BLaER1 treated with 17β-estradiol and CSF1 and Interleukin-3, amounts not matched to agents 10 nM and 100 nM (cell line): ENCODE measurements around the gene PEAR1.

Source experiments
- H3K27ac ChIP-seq, 11 experiments: shearing (Covaris generic); formaldehyde crosslinking; 2 replicates each; pipeline ENCODE4 v1.8.1; 2022
- H3K27me3 ChIP-seq, 11 experiments: shearing (Covaris generic); formaldehyde crosslinking; 2 replicates each; pipeline ENCODE4 v1.8.1; 2022
- H3K36me3 ChIP-seq, 11 experiments: shearing (Covaris generic); formaldehyde crosslinking; 2 replicates each; pipeline ENCODE4 v1.8.1; 2022
- H3K4me1 ChIP-seq, 10 experiments: shearing (Covaris generic); formaldehyde crosslinking; 2 replicates each; pipeline ENCODE4 v1.8.1; 2022
- H3K4me2 ChIP-seq, 11 experiments: shearing (Covaris generic); formaldehyde crosslinking; 2 replicates each; pipeline ENCODE4 v1.8.1; 2022
- H3K4me3 ChIP-seq, 10 experiments: shearing (Covaris generic); formaldehyde crosslinking; 2 replicates each; pipeline ENCODE4 v1.8.1; 2022
- H3K9ac ChIP-seq, 11 experiments: shearing (Covaris generic); formaldehyde crosslinking; 2 replicates each; pipeline ENCODE4 v1.8.1; 2022
- H3K9me3 ChIP-seq, 11 experiments: shearing (Covaris generic); formaldehyde crosslinking; replicated peaks in 1 of 11; 2 replicates each; pipeline ENCODE4 v1.8.1; 2022
- H4K20me1 ChIP-seq, 11 experiments: shearing (Covaris generic); formaldehyde crosslinking; 2 replicates each; pipeline ENCODE4 v1.8.1; 2022
- Cebpa-rat ChIP-seq, 11 experiments: shearing (Covaris generic); IDR thresholded peaks; 2 replicates each; pipeline ENCODE4 v1.8.1; 2022

Gene PEAR1

GRCh38 chr1:156893048-156893953 is at the start of gene PEAR1:
Gene PEAR1 (plus strand): TSS chr1:156893718. CDS start chr1:156903927, 10,209 bp downstream.
- peak within 1 kb of the TSS in 9 of 11 experiments; percentile 19 to 62 (median 52); a peak in 14 of 22 replicates for H3K9ac ChIP-seq
- H3K4me2 ChIP-seq = peak within 1 kb of the TSS; percentile 65 to 88 (median 76)
- H3K4me1 ChIP-seq = peaks cover 35 to 65% (median 58%) of the 10 kb centered on the region in 10 experiments

GRCh38 chr1:156844102-156844501 is 49.4 kb upstream of the PEAR1 start:
- Histone ChIP-seq H3K4me3 (no peak overlapping the region), H3K36me3 (no peaks in the 10 kb centered on the region), H3K27me3 (peaks cover 0 to 19% (median 6%) of the 10 kb centered on the region in 11 experiments; a peak in 10 of 22 replicates), H3K9ac (no peak overlapping the region), H3K27ac (no peak overlapping the region), H3K9me3 (no peaks in the 10 kb centered on the region), H3K4me1 (peaks cover 15 to 27% (median 20%) of the 10 kb centered on the region in 10 experiments), H4K20me1 (no peaks in the 10 kb centered on the region; a peak in 1 of 22 replicates), H3K4me2 (no peak overlapping the region)
- no peak for TF ChIP-seq Cebpa-rat (IDR thresholded peaks at IDR 0.05)

More at GRCh38 chr1:156893048-156893953, at the start of gene PEAR1:
- H3K4me3 ChIP-seq = peak within 1 kb of the TSS; percentile 25 to 68 (median 46); a peak in 14 of 20 replicates
- TF ChIP-seq Cebpa-rat (IDR thresholded peaks at IDR 0.05) = no peak
- H3K27me3 ChIP-seq = peaks cover 27 to 73% (median 52%) of the 10 kb centered on the region in 11 experiments
- peak within 1 kb of the TSS in 5 of 11 experiments; percentile 25 to 59 (median 37); a peak in 5 of 22 replicates for H3K27ac ChIP-seq
- no peaks in the 10 kb centered on the region; a peak in 1 of 22 replicates for H4K20me1 ChIP-seq
- H3K9me3 ChIP-seq = no peaks in the 10 kb centered on the region
- H3K36me3 ChIP-seq = no peaks in the 10 kb centered on the region

- H3K4me2 ChIP-seq = no peak overlapping the region
- H3K27ac ChIP-seq = no peak overlapping the region
- TF ChIP-seq Cebpa-rat (IDR thresholded peaks at IDR 0.05) = no peak
- H3K9ac ChIP-seq = no peak overlapping the region
- peaks cover 0 to 20% (median 6%) of the 10 kb centered on the region in 11 experiments; a peak in 10 of 22 replicates for H3K27me3 ChIP-seq
- no peak overlapping the region for H3K4me3 ChIP-seq
- H3K4me1 ChIP-seq = peaks cover 13 to 22% (median 16%) of the 10 kb centered on the region in 10 experiments
- H3K36me3 ChIP-seq = no peaks in the 10 kb centered on the region
- no peaks in the 10 kb centered on the region; a peak in 1 of 22 replicates for H4K20me1 ChIP-seq
- no peaks in the 10 kb centered on the region for H3K9me3 ChIP-seq
Observed at GRCh38 chr1:156844638-156845037, 48.9 kb upstream of the PEAR1 start.

GRCh38 chr1:156845055-156845952 is 48.2 kb upstream of the PEAR1 start:
- Histone ChIP-seq H3K27me3 (peaks cover 0 to 20% (median 6%) of the 10 kb centered on the region in 11 experiments; a peak in 10 of 22 replicates), H3K4me2 (no peak overlapping the region), H3K9me3 (no peaks in the 10 kb centered on the region), H4K20me1 (no peaks in the 10 kb centered on the region; a peak in 1 of 22 replicates), H3K4me1 (peaks cover 13 to 20% (median 16%) of the 10 kb centered on the region in 10 experiments), H3K9ac (no peak overlapping the region), H3K36me3 (no peaks in the 10 kb centered on the region), H3K27ac (no peak overlapping the region), H3K4me3 (no peak overlapping the region)
- TF ChIP-seq Cebpa-rat (IDR thresholded peaks at IDR 0.05) = no peak

- Histone ChIP-seq H3K4me1 (peaks cover 13 to 20% (median 16%) of the 10 kb centered on the region in 10 experiments), H4K20me1 (no peaks in the 10 kb centered on the region; a peak in 1 of 22 replicates), H3K27me3 (peaks cover 0 to 20% (median 6%) of the 10 kb centered on the region in 11 experiments; a peak in 10 of 22 replicates), H3K4me3 (no peak overlapping the region), H3K36me3 (no peaks in the 10 kb centered on the region), H3K4me2 (no peak overlapping the region), H3K9me3 (no peaks in the 10 kb centered on the region), H3K9ac (no peak overlapping the region), H3K27ac (no peak overlapping the region)
- no peak for TF ChIP-seq Cebpa-rat (IDR thresholded peaks at IDR 0.05)
Observed at GRCh38 chr1:156845953-156846545, 47.5 kb upstream of the PEAR1 start.

GRCh38 chr1:156846643-156847042 is 46.9 kb upstream of the PEAR1 start:
- H3K27me3 ChIP-seq = peaks cover 0 to 20% (median 6%) of the 10 kb centered on the region in 11 experiments; a peak in 10 of 22 replicates

GRCh38 chr1:156847591-156848460 is 45.7 kb upstream of the PEAR1 start:
- Histone ChIP-seq H3K4me3 (no peak overlapping the region), H3K27me3 (peaks cover 0 to 20% (median 6%) of the 10 kb centered on the region in 11 experiments; a peak in 10 of 22 replicates), H3K9me3 (no peaks in the 10 kb centered on the region)

More at GRCh38 chr1:156846643-156847042, 46.9 kb upstream of the PEAR1 start:
- H3K9me3 ChIP-seq = no peaks in the 10 kb centered on the region
- no peak overlapping the region for H3K9ac ChIP-seq
- TF ChIP-seq Cebpa-rat (IDR thresholded peaks at IDR 0.05) = no peak
- no peak overlapping the region for H3K4me3 ChIP-seq
- H3K4me2 ChIP-seq = no peak overlapping the region
- H3K36me3 ChIP-seq = no peaks in the 10 kb centered on the region
- H3K4me1 ChIP-seq = peaks cover 13 to 20% (median 16%) of the 10 kb centered on the region in 10 experiments
- no peak overlapping the region for H3K27ac ChIP-seq
- H4K20me1 ChIP-seq = no peaks in the 10 kb centered on the region; a peak in 1 of 22 replicates

More at GRCh38 chr1:156847591-156848460, 45.7 kb upstream of the PEAR1 start:
- Histone ChIP-seq H3K4me2 (peak overlapping the region; percentile 2 to 79 (median 66); a peak in 19 of 22 replicates), H3K36me3 (no peaks in the 10 kb centered on the region), H3K9ac (0 out of 22 replicates have a peak overlapping the region, but pooled peaks of 1 of the 11 experiments have one; percentile 14), H3K4me1 (peaks cover 13 to 20% (median 16%) of the 10 kb centered on the region in 10 experiments), H4K20me1 (no peaks in the 10 kb centered on the region; a peak in 1 of 22 replicates), H3K27ac (no peak overlapping the region)
- TF ChIP-seq Cebpa-rat (IDR thresholded peaks at IDR 0.05) = no peak
